BE2C (cell line): Measurements from ENCODE around the gene MAML2.

Source experiments
- DNase-seq: peaks from one replicate; pipeline ENCODE4 v3.0.0-alpha.2; 2020
- H3K27me3 ChIP-seq: fragments of 250-450 bp; sonication (Bioruptor Pico); 2 replicates; pipeline ENCODE4 v1.5.1; 2020; ENCODE audit warnings: mild to moderate bottlenecking
- H3K36me3 ChIP-seq: fragments of 250-450 bp; sonication (Bioruptor Pico); 2 replicates; pipeline ENCODE4 v1.5.1; 2020; ENCODE audit warnings: mild to moderate bottlenecking
- H3K4me1 ChIP-seq: fragments of 250-450 bp; sonication (Bioruptor Pico); 2 replicates; pipeline ENCODE4 v1.5.1; 2020
- H3K4me3 ChIP-seq: 2 replicates; pipeline ENCODE4 v1.5.1; 2011; ENCODE audit warnings: low read depth, low read length
- H3K9me3 ChIP-seq: fragments of 250-450 bp; sonication (Bioruptor Pico); 2 replicates; pipeline ENCODE4 v1.5.1; 2020
- TF ChIP-seq, protein P1 (sequence below): IDR thresholded peaks from 2 replicates; pipeline ENCODE4 v1.5.1; 2012; ENCODE audit warnings: mild to moderate bottlenecking, low read depth, low read length

MAML2 gene

DNA sequence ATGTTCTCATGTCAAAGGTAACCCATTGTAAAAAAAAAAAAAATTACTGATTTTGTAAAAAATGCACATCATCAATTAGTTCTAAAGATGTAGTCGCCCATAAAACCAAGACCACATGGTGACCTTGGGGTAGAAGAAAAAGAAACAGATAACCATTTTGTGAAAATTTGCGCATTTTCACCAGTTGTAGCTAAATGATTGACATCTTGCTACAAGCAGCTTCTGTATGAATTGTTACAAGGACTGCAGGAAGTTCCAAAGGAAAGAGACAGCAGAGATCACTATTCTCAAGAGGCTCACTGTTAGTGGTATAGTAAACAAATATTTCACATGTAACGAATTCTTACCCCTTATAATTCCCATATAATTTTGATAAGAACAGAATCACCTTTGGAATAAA, 48.7 kb downstream of the MAML2 start:
- TF ChIP-seq, protein P1, sequence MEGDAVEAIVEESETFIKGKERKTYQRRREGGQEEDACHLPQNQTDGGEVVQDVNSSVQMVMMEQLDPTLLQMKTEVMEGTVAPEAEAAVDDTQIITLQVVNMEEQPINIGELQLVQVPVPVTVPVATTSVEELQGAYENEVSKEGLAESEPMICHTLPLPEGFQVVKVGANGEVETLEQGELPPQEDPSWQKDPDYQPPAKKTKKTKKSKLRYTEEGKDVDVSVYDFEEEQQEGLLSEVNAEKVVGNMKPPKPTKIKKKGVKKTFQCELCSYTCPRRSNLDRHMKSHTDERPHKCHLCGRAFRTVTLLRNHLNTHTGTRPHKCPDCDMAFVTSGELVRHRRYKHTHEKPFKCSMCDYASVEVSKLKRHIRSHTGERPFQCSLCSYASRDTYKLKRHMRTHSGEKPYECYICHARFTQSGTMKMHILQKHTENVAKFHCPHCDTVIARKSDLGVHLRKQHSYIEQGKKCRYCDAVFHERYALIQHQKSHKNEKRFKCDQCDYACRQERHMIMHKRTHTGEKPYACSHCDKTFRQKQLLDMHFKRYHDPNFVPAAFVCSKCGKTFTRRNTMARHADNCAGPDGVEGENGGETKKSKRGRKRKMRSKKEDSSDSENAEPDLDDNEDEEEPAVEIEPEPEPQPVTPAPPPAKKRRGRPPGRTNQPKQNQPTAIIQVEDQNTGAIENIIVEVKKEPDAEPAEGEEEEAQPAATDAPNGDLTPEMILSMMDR = no peak
- Histone ChIP-seq H3K4me1 (no peaks in the 10 kb centered on the region), H3K4me3 (no peak overlapping the region), H3K36me3 (no peaks in the 10 kb centered on the region), H3K9me3 (no peaks in the 10 kb centered on the region), H3K27me3 (no peaks in the 10 kb centered on the region)
- DNase-seq = no peak

GRCh38 chr11:96293598-96294021, 49.4 kb downstream of the MAML2 start:
- Histone ChIP-seq H3K4me1 (no peaks in the 10 kb centered on the region), H3K36me3 (no peaks in the 10 kb centered on the region), H3K9me3 (no peaks in the 10 kb centered on the region), H3K4me3 (no peak overlapping the region), H3K27me3 (no peaks in the 10 kb centered on the region)
- TF ChIP-seq, protein P1 = no peak
- no peak for DNase-seq

- no peak for DNase-seq
- H3K9me3 ChIP-seq = no peaks in the 10 kb centered on the region
- no peaks in the 10 kb centered on the region for H3K27me3 ChIP-seq
- H3K4me3 ChIP-seq = no peak overlapping the region
- TF ChIP-seq, protein P1 = no peak
- H3K36me3 ChIP-seq = no peaks in the 10 kb centered on the region
- H3K4me1 ChIP-seq = no peaks in the 10 kb centered on the region
Observed at GRCh38 chr11:96293109-96293508, 49.9 kb downstream of the MAML2 start.

DNA sequence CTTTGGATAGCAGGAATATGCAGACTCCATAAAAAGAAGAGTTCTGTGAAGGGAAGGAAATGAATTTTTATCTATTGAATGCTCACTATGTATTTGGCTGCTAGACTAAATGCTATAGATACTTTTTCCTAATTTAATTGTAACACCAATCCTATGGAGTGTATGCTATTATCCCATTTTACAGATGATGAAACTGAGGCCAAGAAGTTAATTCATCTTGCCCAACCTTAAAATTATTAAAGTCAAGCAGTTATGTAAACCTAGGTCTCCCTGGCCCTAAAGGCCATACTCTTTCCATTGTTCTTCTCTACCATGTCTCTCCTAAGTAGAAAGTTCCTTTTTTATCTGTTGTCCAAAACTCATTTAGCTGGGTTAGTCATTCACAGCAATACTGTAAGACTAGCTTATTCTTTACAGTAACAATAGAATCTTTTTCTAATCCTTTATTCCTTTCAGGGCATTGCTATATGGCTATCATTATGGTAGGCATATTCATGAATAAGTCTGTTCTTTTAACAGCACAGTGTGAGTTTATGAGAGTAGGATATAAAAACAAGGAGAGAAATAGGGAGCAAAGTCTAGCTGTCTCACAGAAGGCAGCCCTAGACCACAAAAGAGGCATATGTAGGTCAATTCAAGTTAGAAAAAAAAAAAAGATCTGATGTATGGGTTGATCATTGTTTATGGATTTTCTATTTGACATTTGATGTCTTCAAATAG, 50.5 kb downstream of the MAML2 start:
- Histone ChIP-seq H3K36me3 (no peaks in the 10 kb centered on the region), H3K4me3 (no peak overlapping the region), H3K4me1 (no peaks in the 10 kb centered on the region), H3K27me3 (no peaks in the 10 kb centered on the region), H3K9me3 (no peaks in the 10 kb centered on the region)
- TF ChIP-seq, protein P1 = no peak
- no peak for DNase-seq

GRCh38 chr11:96290631-96291030, 52.4 kb downstream of the MAML2 start:
- no peaks in the 10 kb centered on the region for H3K36me3 ChIP-seq
- H3K27me3 ChIP-seq = no peaks in the 10 kb centered on the region
- TF ChIP-seq, protein P1 = no peak
- H3K4me1 ChIP-seq = no peaks in the 10 kb centered on the region
- no peak overlapping the region for H3K4me3 ChIP-seq
- H3K9me3 ChIP-seq = no peaks in the 10 kb centered on the region
- no peak for DNase-seq

DNA sequence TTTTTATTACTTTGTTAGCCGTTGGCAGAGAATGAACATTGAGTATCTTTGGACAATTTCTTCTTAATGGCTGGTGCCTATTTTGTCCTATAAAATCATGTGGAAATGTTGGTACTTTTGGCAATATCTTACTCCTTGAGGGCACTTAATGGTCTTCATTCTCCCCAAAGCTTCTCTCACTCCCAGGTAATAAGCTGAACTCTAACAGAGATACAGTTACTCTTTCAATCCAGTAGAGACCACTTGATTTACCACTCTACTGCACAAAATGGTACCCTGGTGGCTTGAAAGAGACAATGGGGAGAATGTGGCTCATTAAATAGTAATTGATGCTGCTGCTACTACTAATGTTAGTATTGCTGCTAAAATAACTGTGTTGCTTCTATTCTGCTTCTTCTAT, 53.0 kb downstream of the MAML2 start:
- H3K4me3 ChIP-seq = no peak overlapping the region
- H3K4me1 ChIP-seq = no peaks in the 10 kb centered on the region

More for the DNA sequence above, 53.0 kb downstream of the MAML2 start:
- Histone ChIP-seq H3K27me3 (no peaks in the 10 kb centered on the region), H3K36me3 (no peaks in the 10 kb centered on the region), H3K9me3 (no peaks in the 10 kb centered on the region)
- TF ChIP-seq, protein P1 = no peak
- DNase-seq = no peak
